Esophagus muscularis mucosa (tissue), 4 donors: ENCODE data around the gene IRF8.

Source experiments
- CTCF ChIP-seq, 3 experiments: fragments of 200-600 bp in 2 of 3; fragments of 450-650 bp in 1 of 3; sonication (generic) in 2 of 3; IDR thresholded peaks; one replicate each; pipeline ENCODE4 v1.5.1; 2017 to 2019; ENCODE audit warnings: antibody characterized with exemption in 3 of 3, mild to moderate bottlenecking in 2 of 3, moderate library complexity in 1 of 3
- EP300 ChIP-seq: sonication (generic); formaldehyde crosslinking; IDR thresholded peaks from one replicate; pipeline ENCODE4 v1.6.1; 2017; ENCODE audit warnings: antibody characterized with exemption
- POLR2A ChIP-seq: fragments of 450-650 bp; IDR thresholded peaks from one replicate; pipeline ENCODE4 v1.6.1; 2017; ENCODE audit warnings: antibody characterized with exemption, moderate library complexity, mild to moderate bottlenecking, low read depth

DNA sequence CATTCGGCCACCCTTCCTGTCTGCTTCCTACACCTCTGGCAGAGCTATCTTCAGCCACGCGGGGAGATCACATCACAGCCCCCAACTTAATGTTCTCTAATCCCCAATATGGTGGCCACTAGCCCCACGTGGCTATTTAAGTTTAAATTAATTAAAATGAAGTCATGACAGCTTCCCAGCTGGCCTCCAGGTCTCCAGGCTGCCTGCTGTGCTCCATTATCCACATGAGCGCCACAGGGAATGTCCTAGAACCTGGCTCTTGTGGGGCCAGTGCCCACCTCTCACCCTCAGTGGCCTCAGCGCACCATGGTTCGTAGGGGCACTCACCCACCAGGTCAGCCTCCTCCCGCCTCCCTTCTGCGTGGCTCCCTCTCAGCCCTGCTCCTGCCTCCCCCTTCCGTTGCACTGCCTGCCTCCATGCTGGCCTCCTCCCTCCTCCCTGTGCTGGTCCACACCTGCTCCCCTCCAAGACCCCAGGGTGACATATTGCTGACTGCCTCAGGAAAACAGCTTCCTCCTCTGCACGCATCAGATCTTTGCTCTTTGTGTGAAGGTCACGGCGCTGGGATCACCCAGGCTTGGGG is 47.7 kb downstream of the IRF8 start:
- TF ChIP-seq CTCF (IDR thresholded peaks at IDR 0.05) (no peak), POLR2A (no peak), EP300 (no peak)
